ENCODE data around the gene KCNN1.
A peak's percentile ranks its signal among the peaks of the same experiment; 100 is the strongest.

GRCh38 chr19:18029617-18030338, 62.9 kb downstream of the KCNN1 start:
- TF ChIP-seq POLR2A (IDR thresholded peaks at IDR 0.05) = peak; percentile 19 to 45
- TF ChIP-seq, protein P1, sequence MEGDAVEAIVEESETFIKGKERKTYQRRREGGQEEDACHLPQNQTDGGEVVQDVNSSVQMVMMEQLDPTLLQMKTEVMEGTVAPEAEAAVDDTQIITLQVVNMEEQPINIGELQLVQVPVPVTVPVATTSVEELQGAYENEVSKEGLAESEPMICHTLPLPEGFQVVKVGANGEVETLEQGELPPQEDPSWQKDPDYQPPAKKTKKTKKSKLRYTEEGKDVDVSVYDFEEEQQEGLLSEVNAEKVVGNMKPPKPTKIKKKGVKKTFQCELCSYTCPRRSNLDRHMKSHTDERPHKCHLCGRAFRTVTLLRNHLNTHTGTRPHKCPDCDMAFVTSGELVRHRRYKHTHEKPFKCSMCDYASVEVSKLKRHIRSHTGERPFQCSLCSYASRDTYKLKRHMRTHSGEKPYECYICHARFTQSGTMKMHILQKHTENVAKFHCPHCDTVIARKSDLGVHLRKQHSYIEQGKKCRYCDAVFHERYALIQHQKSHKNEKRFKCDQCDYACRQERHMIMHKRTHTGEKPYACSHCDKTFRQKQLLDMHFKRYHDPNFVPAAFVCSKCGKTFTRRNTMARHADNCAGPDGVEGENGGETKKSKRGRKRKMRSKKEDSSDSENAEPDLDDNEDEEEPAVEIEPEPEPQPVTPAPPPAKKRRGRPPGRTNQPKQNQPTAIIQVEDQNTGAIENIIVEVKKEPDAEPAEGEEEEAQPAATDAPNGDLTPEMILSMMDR (IDR thresholded peaks at IDR 0.05 in 4 of 5, conservative IDR thresholded peaks at IDR 0.05 in 1 of 5) = no peak
